ENCODE results near the gene CCDC188. TPM values are rescaled to one million over a fixed set of nuclear protein-coding genes. Genes with fewer than 3 reads are reported as not detected.
A peak's percentile ranks its signal among the peaks of the same experiment; 100 is the strongest.

The CCDC188 gene
- total RNA-seq, 1 experiment from 2014 or later, result not detected

DNA sequence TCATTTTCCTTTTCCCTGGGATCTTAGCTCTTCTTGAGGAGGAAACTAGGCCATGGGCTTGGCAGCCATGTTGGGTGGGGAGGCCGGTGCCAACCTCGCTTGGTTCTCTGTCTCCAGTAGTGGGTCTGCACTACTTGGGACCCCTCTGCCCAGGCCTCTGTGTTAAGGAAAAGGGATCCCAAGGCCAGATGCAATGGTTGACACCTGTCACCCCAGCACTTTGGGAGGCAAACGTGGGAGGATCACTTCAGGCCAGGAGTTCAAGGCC lies 21.2 kb downstream of the CCDC188 start:
- no peak for DNase-seq
- TF ChIP-seq, protein P1, sequence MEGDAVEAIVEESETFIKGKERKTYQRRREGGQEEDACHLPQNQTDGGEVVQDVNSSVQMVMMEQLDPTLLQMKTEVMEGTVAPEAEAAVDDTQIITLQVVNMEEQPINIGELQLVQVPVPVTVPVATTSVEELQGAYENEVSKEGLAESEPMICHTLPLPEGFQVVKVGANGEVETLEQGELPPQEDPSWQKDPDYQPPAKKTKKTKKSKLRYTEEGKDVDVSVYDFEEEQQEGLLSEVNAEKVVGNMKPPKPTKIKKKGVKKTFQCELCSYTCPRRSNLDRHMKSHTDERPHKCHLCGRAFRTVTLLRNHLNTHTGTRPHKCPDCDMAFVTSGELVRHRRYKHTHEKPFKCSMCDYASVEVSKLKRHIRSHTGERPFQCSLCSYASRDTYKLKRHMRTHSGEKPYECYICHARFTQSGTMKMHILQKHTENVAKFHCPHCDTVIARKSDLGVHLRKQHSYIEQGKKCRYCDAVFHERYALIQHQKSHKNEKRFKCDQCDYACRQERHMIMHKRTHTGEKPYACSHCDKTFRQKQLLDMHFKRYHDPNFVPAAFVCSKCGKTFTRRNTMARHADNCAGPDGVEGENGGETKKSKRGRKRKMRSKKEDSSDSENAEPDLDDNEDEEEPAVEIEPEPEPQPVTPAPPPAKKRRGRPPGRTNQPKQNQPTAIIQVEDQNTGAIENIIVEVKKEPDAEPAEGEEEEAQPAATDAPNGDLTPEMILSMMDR (IDR thresholded peaks at IDR 0.05; ENCODE audit: unreplicated experiment), result no peak
- no TSS peak for BruUV-seq (replicated peaks)
- H3K4me1 Mint-ChIP-seq (ENCODE audit: low read depth, unreplicated experiment), result peaks cover 7% of the 10 kb centered on the region
- H3K9me3 Mint-ChIP-seq (ENCODE audit: low read depth, unreplicated experiment), result no peaks in the 10 kb centered on the region
- CTCF ChIA-PET, result no interaction called here
- intact Hi-C loops (cut with micrococcal nuclease; ENCODE audit: unreplicated experiment), result no loop called here
- H3K4me3 Mint-ChIP-seq (ENCODE audit: low read depth, unreplicated experiment), result no peak overlapping the region
- H3K36me3 Mint-ChIP-seq (ENCODE audit: insufficient read depth, unreplicated experiment), result peaks cover 52% of the 10 kb centered on the region
- no peak overlapping the region for H3K27ac Mint-ChIP-seq (ENCODE audit: unreplicated experiment)
- no peaks in the 10 kb centered on the region for H3K27me3 Mint-ChIP-seq (ENCODE audit: unreplicated experiment)

- intact Hi-C loops (cut with micrococcal nuclease; ENCODE audit: unreplicated experiment), result no loop called here
- CTCF ChIA-PET, result no interaction called here
- TF ChIP-seq, protein P1 (IDR thresholded peaks at IDR 0.05; ENCODE audit: unreplicated experiment), result no peak
- Mint-ChIP-seq H3K36me3 (ENCODE audit: insufficient read depth, unreplicated experiment) (peaks cover 47% of the 10 kb centered on the region), H3K4me3 (ENCODE audit: low read depth, unreplicated experiment) (no peak overlapping the region), H3K27me3 (ENCODE audit: unreplicated experiment) (no peaks in the 10 kb centered on the region), H3K27ac (ENCODE audit: unreplicated experiment) (no peak overlapping the region), H3K9me3 (ENCODE audit: low read depth, unreplicated experiment) (no peaks in the 10 kb centered on the region), H3K4me1 (ENCODE audit: low read depth, unreplicated experiment) (peaks cover 6% of the 10 kb centered on the region)
- DNase-seq, result peak; percentile 34
- BruUV-seq (replicated peaks), result TSS peak; percentile 19
These were observed 21.7 kb downstream of the CCDC188 start for GRCh38 chr22:20128902-20129746.

GRCh38 chr22:20128619-20128901 lies 22.3 kb downstream of the CCDC188 start:
- no peak overlapping the region for H3K4me3 Mint-ChIP-seq (ENCODE audit: low read depth, unreplicated experiment)
- H3K36me3 Mint-ChIP-seq (ENCODE audit: insufficient read depth, unreplicated experiment), result peaks cover 47% of the 10 kb centered on the region
- intact Hi-C loops (cut with micrococcal nuclease; ENCODE audit: unreplicated experiment), result no loop called here
- H3K4me1 Mint-ChIP-seq (ENCODE audit: low read depth, unreplicated experiment), result peaks cover under 1% of the 10 kb centered on the region
- CTCF ChIA-PET, result no interaction called here
- no peak for DNase-seq
- TF ChIP-seq, protein P1 (IDR thresholded peaks at IDR 0.05; ENCODE audit: unreplicated experiment), result no peak
- H3K27me3 Mint-ChIP-seq (ENCODE audit: unreplicated experiment), result no peaks in the 10 kb centered on the region
- H3K9me3 Mint-ChIP-seq (ENCODE audit: low read depth, unreplicated experiment), result no peaks in the 10 kb centered on the region
- no peak overlapping the region for H3K27ac Mint-ChIP-seq (ENCODE audit: unreplicated experiment)
- BruUV-seq (replicated peaks), result no TSS peak

DNA sequence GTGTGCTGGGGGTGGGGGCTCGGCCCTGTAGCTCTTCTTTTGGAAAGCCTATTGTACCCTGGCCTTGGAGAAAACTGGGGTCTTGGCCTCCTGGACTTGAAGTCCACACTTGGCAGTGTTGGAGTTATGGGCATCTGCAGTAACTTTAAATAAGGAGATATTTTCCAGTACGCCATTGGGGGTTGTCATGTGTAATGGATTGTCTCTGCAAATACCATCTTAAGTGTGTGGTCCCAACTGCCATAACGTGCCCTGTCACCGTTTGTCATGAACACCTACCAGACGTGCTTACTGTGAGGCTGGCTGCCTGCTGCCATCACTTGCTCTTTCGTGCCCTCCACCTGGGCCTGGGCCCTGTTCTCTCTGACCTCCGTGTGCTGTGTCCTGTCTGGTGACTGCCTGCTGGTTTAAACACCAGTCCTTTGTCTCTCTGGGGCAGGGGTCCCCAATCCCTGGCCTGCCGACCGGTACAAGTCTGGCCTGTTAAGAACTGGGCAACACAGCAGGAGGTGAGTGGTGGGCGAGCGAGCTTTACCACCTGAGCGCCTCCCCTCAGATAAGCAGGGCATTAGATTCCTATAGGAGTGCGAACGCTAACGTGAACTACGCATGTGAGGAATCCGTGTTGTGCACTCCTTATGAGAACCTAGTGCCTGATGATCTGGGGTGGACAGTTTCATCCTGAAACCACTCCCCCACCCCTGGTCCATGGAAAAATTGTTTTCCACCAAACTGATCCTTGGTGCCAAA lies 22.8 kb downstream of the CCDC188 start:
- intact Hi-C loops (cut with micrococcal nuclease; ENCODE audit: unreplicated experiment), result no loop called here
- TF ChIP-seq, protein P1 (IDR thresholded peaks at IDR 0.05; ENCODE audit: unreplicated experiment), result no peak
- Mint-ChIP-seq H3K36me3 (ENCODE audit: insufficient read depth, unreplicated experiment) (peaks cover 46% of the 10 kb centered on the region), H3K9me3 (ENCODE audit: low read depth, unreplicated experiment) (no peaks in the 10 kb centered on the region), H3K27me3 (ENCODE audit: unreplicated experiment) (no peaks in the 10 kb centered on the region), H3K27ac (ENCODE audit: unreplicated experiment) (no peak overlapping the region), H3K4me1 (ENCODE audit: low read depth, unreplicated experiment) (no peaks in the 10 kb centered on the region), H3K4me3 (ENCODE audit: low read depth, unreplicated experiment) (no peak overlapping the region)
- BruUV-seq (replicated peaks), result no TSS peak
- CTCF ChIA-PET, result no interaction called here
- DNase-seq, result no peak
